Loucy (cell line): ENCODE results near the gene ZSWIM5.
"Not testable (repeated sequence)": the region's sequence is repeated elsewhere in the genome, so short reads cannot be mapped to it uniquely, and the experiment has no call there.

Experiments used
- H2AFZ ChIP-seq: fragments of 200-600 bp; sonication (generic); 2 replicates; pipeline ENCODE4 v1.6.0; 2016; ENCODE audit warnings: antibody characterized with exemption, mild to moderate bottlenecking, low read length, moderate library complexity
- H3F3A ChIP-seq: fragments of 200-600 bp; 2 replicates; pipeline ENCODE4 v1.6.0; 2016; ENCODE audit warnings: antibody characterized with exemption, low read depth, mild to moderate bottlenecking
- H3K27me3 ChIP-seq: fragments of 200-600 bp; sonication (generic); 2 replicates; pipeline ENCODE4 v1.6.1; 2014; ENCODE audit warnings: low read length, mild to moderate bottlenecking; ENCODE audit not compliant: insufficient read depth, poor library complexity, severe bottlenecking
- H3K36me3 ChIP-seq: fragments of 200-600 bp; sonication (generic); 2 replicates; pipeline ENCODE4 v1.6.1; 2016; ENCODE audit warnings: low read length; ENCODE audit not compliant: insufficient read depth
- H3K4me1 ChIP-seq: fragments of 200-600 bp; sonication (generic); 2 replicates; pipeline ENCODE4 v1.5.1; 2014; ENCODE audit warnings: low read length, mild to moderate bottlenecking; ENCODE audit not compliant: insufficient read depth, poor library complexity, severe bottlenecking
- H3K4me2 ChIP-seq: fragments of 200-600 bp; sonication (generic); 2 replicates; pipeline ENCODE4 v1.6.0; 2014; ENCODE audit warnings: antibody characterized with exemption, low read length, low read depth, mild to moderate bottlenecking; ENCODE audit not compliant: poor library complexity, severe bottlenecking
- H3K4me3 ChIP-seq: fragments of 200-600 bp; sonication (generic); 2 replicates; pipeline ENCODE4 v1.5.1; 2014; ENCODE audit warnings: low read length, mild to moderate bottlenecking, mixed read lengths; ENCODE audit not compliant: poor library complexity, severe bottlenecking
- H3K79me2 ChIP-seq: fragments of 200-600 bp; sonication (generic); 2 replicates; pipeline ENCODE4 v1.6.1; 2014; ENCODE audit warnings: low read length; ENCODE audit not compliant: insufficient read depth
- H3K9ac ChIP-seq: fragments of 200-600 bp; sonication (generic); 2 replicates; pipeline ENCODE4 v1.6.0; 2014; ENCODE audit warnings: mild to moderate bottlenecking, low read depth, low read length, moderate library complexity; ENCODE audit not compliant: poor library complexity, severe bottlenecking
- H3K9me2 ChIP-seq: fragments of 200-600 bp; sonication (generic); replicated peaks from 2 replicates; pipeline ENCODE4 v1.6.1; 2016; ENCODE audit warnings: low read depth, low read length, mixed read lengths
- H3K9me3 ChIP-seq: fragments of 200-600 bp; sonication (generic); 2 replicates; pipeline ENCODE4 v1.6.1; 2014; ENCODE audit warnings: mild to moderate bottlenecking, antibody characterized with exemption, low read length, low read depth; ENCODE audit not compliant: insufficient read depth
- H4K20me1 ChIP-seq: fragments of 200-600 bp; sonication (generic); 2 replicates; pipeline ENCODE4 v1.6.0; 2014; ENCODE audit warnings: antibody characterized with exemption, low read length, mild to moderate bottlenecking; ENCODE audit not compliant: insufficient read depth, poor library complexity, severe bottlenecking
- CTCF ChIP-seq: fragments of 200-600 bp; sonication (generic); conservative IDR thresholded peaks from 2 replicates; pipeline ENCODE4 v1.5.1; 2014; ENCODE audit warnings: mild to moderate bottlenecking, antibody characterized with exemption, low read length
- EZH2phosphoT487 ChIP-seq: fragments of 200-600 bp; IDR thresholded peaks from 2 replicates; pipeline ENCODE4 v1.6.1; 2018; ENCODE audit warnings: antibody characterized with exemption, mild to moderate bottlenecking, moderate library complexity, borderline replicate concordance

ZSWIM5 gene

GRCh38 chr1:45230537-45230936 is 24.1 kb upstream of the ZSWIM5 start:
- Histone ChIP-seq H3K4me3 (no peak overlapping the region), H2AFZ (no peak overlapping the region), H3K4me2 (no peak overlapping the region), H3K27me3 (no peaks in the 10 kb centered on the region), H4K20me1 (no peaks in the 10 kb centered on the region), H3K9ac (no peak overlapping the region), H3K79me2 (no peaks in the 10 kb centered on the region), H3K9me2 (no peaks in the 10 kb centered on the region), H3F3A (no peaks in the 10 kb centered on the region), H3K36me3 (no peaks in the 10 kb centered on the region), H3K9me3 (no peaks in the 10 kb centered on the region), H3K4me1 (no peaks in the 10 kb centered on the region)
- peak; percentile 35 for TF ChIP-seq CTCF
- no peak for TF ChIP-seq EZH2phosphoT487

- no peaks in the 10 kb centered on the region for H3K4me1 ChIP-seq
- TF ChIP-seq CTCF (no peak), EZH2phosphoT487 (no peak)
- no peak overlapping the region for H3K9ac ChIP-seq
- H4K20me1 ChIP-seq = no peaks in the 10 kb centered on the region
- no peak overlapping the region for H3K4me3 ChIP-seq
- no peaks in the 10 kb centered on the region for H3K9me2 ChIP-seq
- H2AFZ ChIP-seq = no peak overlapping the region
- no peaks in the 10 kb centered on the region for H3F3A ChIP-seq
- H3K79me2 ChIP-seq = no peaks in the 10 kb centered on the region
- no peaks in the 10 kb centered on the region for H3K9me3 ChIP-seq
- H3K27me3 ChIP-seq = no peaks in the 10 kb centered on the region
- H3K36me3 ChIP-seq = no peaks in the 10 kb centered on the region
- no peak overlapping the region for H3K4me2 ChIP-seq
Measured at GRCh38 chr1:45225598-45225997, 19.2 kb upstream of the ZSWIM5 start.

- not testable (repeated sequence) for H2AFZ ChIP-seq, H3K79me2 ChIP-seq, H3K36me3 ChIP-seq, H4K20me1 ChIP-seq, H3K27me3 ChIP-seq, H3K4me1 ChIP-seq, H3F3A ChIP-seq, H3K9ac ChIP-seq, H3K9me2 ChIP-seq, H3K4me3 ChIP-seq, H3K4me2 ChIP-seq, H3K9me3 ChIP-seq
Measured at GRCh38 chr1:45223710-45224109, 17.3 kb upstream of the ZSWIM5 start.

GRCh38 chr1:45221716-45222115 is 15.3 kb upstream of the ZSWIM5 start:
- H3K4me1 ChIP-seq = no peaks in the 10 kb centered on the region
- H3K4me2 ChIP-seq = no peak overlapping the region
- H2AFZ ChIP-seq = no peak overlapping the region
- no peaks in the 10 kb centered on the region for H4K20me1 ChIP-seq
- no peak for TF ChIP-seq CTCF
- no peak for TF ChIP-seq EZH2phosphoT487
- no peak overlapping the region for H3K4me3 ChIP-seq
- no peaks in the 10 kb centered on the region for H3F3A ChIP-seq
- H3K79me2 ChIP-seq = no peaks in the 10 kb centered on the region
- no peaks in the 10 kb centered on the region for H3K9me2 ChIP-seq
- no peaks in the 10 kb centered on the region for H3K36me3 ChIP-seq
- no peaks in the 10 kb centered on the region for H3K9me3 ChIP-seq
- H3K27me3 ChIP-seq = no peaks in the 10 kb centered on the region
- no peak overlapping the region for H3K9ac ChIP-seq
